Activated T-cell treated with anti-CD3 and anti-CD28 coated beads, Interleukin-2, amount 50 U/mL, for 72 hours (primary cell): Measurements from ENCODE around the gene PXDN. TPM values are rescaled to one million over a fixed set of nuclear protein-coding genes. Genes with fewer than 3 reads are reported as not detected.

Source experiments
- ATAC-seq, 2 donors: fragments of 150-1000 bp; cut with Tn5 transposase; replicated peaks in 1 of 2; 2 replicates each; pipeline ENCODE4 v1.10.0; 2021; ENCODE audit warnings: moderate library complexity in 2 of 2, mild to moderate bottlenecking in 1 of 2
- DNase-seq, 2 donors: peaks; one replicate each; pipeline ENCODE4 v3.0.0; 2021 to 2022; ENCODE audit warnings: mixed read lengths in 1 of 2
- H3K27ac Mint-ChIP-seq: one replicate; pipeline ENCODE4 v1.8.0; 2022; ENCODE audit warnings: mild to moderate bottlenecking, moderate library complexity, mixed read lengths
- H3K27me3 Mint-ChIP-seq: one replicate; pipeline ENCODE4 v1.8.0; 2022; ENCODE audit warnings: low read depth, mixed read lengths
- H3K36me3 Mint-ChIP-seq, 2 donors: one replicate each; pipeline ENCODE4 v1.8.0; 2022; ENCODE audit warnings: mixed read lengths in 2 of 2, mild to moderate bottlenecking in 1 of 2; ENCODE audit not compliant: insufficient read depth in 2 of 2
- H3K4me1 Mint-ChIP-seq: one replicate; pipeline ENCODE4 v1.8.0; 2022; ENCODE audit warnings: low read depth, mixed read lengths
- H3K4me3 Mint-ChIP-seq, 2 donors: one replicate each; pipeline ENCODE4 v1.8.0; 2022; ENCODE audit warnings: mild to moderate bottlenecking in 2 of 2, mixed read lengths in 2 of 2, moderate library complexity in 2 of 2
- H3K9me3 Mint-ChIP-seq, 2 donors: one replicate each; pipeline ENCODE4 v1.8.0; 2022; ENCODE audit warnings: mixed read lengths in 2 of 2
- total RNA-seq, 2 donors: library from RNA; stranded (reverse); gene quantifications; one replicate each; pipeline ENCODE4 v1.2.3, GENCODE V29; 2022

PXDN gene
- total RNA-seq, 2 donors from 2014 or later: 0.25 to 1.8 TPM

DNA sequence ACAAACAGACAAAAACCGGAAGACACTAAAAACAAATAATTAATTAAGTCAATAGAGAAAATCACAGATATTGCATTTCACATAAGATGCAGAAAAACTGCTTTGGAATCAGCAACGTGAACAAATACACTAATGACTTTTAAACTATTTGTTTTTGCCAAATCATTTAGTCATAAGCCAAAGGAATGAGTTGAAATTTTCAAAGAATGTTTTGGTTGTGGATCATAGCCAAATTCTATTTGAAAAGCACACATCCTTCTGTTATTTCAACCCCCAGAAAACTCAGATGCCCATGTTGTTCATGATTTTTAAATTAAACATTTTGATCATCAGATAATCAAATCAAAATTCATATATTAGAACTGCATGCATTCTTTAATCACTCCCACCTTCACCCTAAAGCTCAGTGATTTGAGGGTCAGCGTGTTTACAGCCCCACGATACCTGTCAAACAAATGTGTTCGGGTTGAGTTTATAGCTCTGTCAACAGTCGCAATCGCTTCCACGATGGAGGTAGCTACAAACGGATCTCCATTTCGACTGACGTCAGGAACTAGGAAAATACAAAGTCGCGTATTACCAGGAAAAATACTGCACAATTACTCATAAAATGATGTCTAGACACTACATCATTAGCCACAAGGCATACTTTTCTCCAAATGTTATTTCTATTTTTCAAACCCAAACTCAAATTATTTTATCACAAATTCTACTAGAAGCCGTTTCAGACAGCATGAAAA lies 90.2 kb downstream of the PXDN start:
- Mint-ChIP-seq H3K27ac (no peak overlapping the region), H3K36me3 (no peaks in the 10 kb centered on the region), H3K9me3 (no peaks in the 10 kb centered on the region), H3K27me3 (no peaks in the 10 kb centered on the region), H3K4me3 (no peak overlapping the region), H3K4me1 (no peaks in the 10 kb centered on the region)
- DNase-seq (no peak), ATAC-seq (no peak)

DNA sequence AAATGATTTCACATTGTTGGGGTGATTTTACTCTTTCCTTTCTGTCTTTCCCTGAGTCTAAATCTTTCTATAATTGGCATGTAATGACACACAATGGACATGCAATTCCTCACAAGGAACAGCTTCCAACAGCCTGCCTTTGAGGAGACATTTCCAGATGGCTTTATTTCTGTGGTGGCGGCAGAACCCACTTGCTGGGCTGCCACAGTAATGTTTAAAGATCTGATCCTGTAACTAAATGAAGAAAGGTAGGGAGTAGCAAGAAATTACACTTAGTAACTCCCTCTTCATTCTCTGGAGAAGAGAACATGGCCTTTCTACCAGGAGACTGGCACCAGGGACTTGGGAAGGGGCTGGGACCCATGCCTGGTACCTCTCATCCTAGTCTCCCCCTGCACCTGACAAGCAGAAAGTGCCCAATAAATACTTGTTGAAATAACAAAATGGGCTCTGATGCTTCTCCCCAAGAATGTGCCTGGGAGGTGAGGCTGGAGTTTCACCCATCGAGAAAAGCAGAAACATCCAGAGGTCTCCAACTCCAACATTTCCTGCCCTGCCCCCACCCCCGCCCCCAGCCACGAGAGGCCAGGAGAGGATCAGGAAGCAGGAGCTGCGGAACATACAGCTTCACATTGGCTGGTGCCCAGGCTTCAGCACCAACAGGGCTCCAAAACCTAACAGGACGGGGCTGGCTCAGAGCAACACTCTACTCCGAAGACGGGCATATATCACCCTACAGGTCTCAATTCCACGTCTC lies 92.1 kb downstream of the PXDN start:
- Mint-ChIP-seq H3K36me3 (no peaks in the 10 kb centered on the region), H3K4me3 (no peak overlapping the region), H3K27ac (no peak overlapping the region), H3K4me1 (no peaks in the 10 kb centered on the region), H3K27me3 (no peaks in the 10 kb centered on the region), H3K9me3 (no peaks in the 10 kb centered on the region)
- DNase-seq: no peak
- ATAC-seq: no peak

DNA sequence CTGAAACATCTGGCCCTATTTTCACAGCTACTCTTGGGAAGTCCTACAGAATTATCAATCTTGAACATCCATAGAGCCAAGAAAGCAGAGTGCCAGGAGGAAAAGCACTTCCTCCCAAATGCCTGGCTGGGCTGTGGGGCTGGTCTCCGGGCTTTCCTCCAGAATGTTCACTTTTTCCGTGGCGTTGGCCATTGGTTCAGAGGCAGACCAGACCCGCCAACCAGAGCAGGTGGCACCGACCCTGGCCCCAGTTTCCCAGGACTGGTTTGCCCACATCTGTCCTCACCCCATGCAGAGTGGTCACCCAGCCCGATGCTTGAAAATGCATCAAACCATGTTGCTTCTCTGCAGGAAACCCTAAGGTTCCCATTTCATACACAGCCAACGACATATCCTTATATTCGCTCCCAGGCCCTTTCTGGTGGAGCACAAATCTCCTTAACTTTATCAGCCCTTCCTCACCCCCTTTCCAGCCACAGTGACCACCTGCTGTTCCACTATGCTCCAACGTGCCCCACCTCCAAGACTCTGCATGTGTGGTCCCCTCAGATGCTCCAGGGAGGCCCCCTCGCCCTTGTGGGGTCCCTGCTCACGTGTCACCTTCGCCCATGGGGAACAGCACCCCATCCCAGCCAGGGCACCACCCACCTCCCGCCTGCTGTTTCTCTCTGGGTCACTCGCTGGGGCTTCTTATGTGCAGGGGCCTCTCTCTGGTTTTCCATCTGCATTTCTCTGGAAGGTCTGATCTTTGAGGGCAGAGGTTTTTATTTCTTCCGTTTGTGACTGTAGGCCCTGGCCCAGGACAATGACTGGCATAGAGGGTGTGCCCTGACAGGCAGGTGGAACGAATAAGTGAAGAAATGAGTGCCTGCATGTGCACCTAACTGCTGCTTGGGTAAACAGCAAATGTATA lies 92.9 kb downstream of the PXDN start:
- H3K36me3 Mint-ChIP-seq: no peaks in the 10 kb centered on the region

DNA sequence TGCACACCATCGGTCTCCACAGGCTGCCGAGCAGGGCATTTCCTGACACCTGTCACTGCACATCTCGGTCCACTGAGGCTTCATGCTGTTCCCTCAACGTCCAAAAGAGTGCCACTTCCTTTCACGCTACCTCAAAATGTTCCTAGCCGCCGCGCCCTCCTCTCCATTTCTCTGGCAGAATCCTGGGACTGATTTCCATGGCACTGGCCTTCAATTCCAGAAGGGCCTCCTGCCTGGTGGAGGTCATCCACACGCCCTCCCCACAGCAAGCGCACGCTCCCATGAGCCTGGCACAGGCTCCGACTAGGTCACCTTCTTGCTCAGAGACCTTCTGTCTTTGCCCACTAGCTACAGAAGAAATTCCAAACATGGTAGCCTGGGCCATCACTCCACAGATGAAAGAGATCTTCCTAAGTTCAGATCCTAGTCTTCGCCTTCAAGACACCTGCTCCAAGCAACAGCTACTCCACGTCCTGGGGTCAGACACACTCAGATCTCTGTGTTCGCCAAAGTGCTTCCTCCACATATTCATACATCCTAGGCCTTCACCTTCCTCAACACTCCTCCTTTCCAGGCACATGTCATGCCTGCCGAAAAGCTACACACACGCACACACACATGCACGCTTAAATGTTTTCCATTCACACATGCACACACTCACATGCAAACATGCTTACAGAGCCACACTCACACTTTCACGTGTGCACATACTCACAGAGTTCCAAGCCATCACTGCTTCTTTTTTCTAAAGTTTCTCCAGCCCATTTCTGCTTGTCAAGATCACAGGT lies 94.0 kb downstream of the PXDN start:
- no peaks in the 10 kb centered on the region for H3K4me1 Mint-ChIP-seq
- no peaks in the 10 kb centered on the region for H3K36me3 Mint-ChIP-seq
- DNase-seq: no peak
- H3K9me3 Mint-ChIP-seq: no peaks in the 10 kb centered on the region
- no peak for ATAC-seq
- no peaks in the 10 kb centered on the region for H3K27me3 Mint-ChIP-seq
- H3K27ac Mint-ChIP-seq: no peak overlapping the region
- no peak overlapping the region for H3K4me3 Mint-ChIP-seq

More for the DNA sequence above, 92.9 kb downstream of the PXDN start:
- DNase-seq (no peak), ATAC-seq (no peak)
- Mint-ChIP-seq H3K4me1 (no peaks in the 10 kb centered on the region), H3K4me3 (no peak overlapping the region), H3K9me3 (no peaks in the 10 kb centered on the region), H3K27me3 (no peaks in the 10 kb centered on the region), H3K27ac (no peak overlapping the region)

DNA sequence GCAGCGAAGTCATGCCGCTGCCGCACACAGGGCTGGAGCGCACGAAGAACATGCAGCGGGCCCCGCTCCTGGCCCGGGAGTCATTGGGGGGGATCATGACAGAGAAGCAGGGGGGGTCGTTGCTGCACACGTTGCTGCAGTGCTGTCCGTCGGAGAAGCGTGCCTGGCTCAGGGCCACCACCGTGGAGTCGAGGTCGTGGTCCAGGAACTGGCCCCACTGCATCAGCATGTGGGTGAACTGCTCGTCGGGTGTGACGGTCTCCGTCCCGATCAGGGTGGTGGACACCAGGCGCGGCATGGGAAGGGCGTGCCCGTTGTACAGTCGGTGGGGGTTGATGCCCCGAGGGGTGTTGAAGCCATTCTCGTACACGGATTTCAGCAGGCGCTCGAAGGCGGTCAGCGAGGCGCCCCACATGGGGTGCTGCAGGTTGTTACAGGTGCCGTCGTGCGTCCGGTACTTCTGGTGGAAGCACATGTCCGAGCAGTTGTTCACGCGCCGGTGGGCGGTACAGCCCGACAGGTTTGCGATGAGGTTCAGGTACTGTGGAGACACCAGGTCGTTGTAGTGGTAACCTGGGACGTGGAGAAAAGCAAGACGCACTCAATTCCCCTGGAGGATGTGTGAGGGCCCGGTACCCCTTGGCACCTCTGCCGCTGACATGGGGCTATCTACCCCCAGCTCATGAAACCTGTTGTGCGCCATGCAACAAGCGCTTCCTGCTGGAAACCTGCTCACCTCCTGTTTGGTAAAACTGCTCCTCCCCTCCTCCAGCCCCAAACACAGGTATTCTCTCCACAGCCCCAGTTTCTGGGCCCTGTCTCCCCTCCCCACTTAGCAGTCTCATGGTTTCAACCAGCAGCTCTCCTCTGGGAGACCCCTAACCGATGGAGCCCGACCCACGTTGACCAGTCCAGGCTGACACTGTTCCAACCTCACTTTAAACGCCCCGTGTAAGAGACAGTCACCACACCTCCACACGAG lies 94.9 kb downstream of the PXDN start:
- DNase-seq: no peak
- Mint-ChIP-seq H3K9me3 (no peaks in the 10 kb centered on the region), H3K4me3 (no peak overlapping the region), H3K36me3 (no peaks in the 10 kb centered on the region), H3K4me1 (no peaks in the 10 kb centered on the region), H3K27me3 (no peaks in the 10 kb centered on the region), H3K27ac (no peak overlapping the region)
- no peak for ATAC-seq

DNA sequence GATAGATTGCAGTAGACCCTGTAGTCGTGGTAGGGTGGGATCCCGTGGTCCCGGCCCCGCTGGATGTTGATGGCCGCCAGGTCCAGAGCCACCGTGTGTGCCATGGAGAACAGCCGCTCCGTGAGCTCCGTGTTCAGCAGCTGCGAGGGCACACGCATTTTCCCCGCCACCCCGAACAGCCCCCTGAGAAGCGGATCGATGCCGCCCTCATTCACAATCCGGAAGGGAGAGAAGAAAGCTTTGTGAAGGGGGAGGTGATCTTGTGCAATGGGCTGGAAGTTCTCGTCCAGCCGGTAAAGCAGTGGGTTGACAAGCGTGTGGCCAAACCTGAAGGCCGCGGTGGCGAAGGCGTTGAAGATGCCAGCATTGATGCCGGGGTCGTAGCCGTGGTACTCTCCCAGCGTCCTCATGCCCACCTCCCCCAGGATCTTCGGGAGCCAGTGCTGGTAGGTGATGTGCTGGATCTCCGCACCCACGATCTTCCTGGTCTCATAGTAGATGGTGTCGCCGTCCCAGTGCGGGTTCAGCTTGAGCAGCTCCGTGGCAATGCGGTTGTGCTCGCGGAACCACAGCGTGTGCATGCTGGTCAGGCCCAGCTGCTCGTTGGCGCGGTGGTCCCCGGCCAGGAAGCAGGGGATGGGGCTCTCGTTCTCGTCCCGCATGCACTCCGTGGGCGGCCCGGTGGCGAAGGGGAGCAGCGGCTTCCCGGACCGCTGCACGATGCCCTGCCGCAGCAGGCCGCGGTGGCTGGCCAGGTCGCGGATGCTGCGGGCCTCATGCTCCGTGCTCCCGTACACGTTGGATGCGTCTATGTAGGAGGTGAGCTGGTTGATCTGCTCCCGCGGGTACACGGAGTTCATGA lies 95.8 kb downstream of the PXDN start:
- no peak overlapping the region for H3K4me3 Mint-ChIP-seq
- DNase-seq (no peak), ATAC-seq (no peak)
- no peaks in the 10 kb centered on the region for H3K9me3 Mint-ChIP-seq
- no peaks in the 10 kb centered on the region for H3K4me1 Mint-ChIP-seq
- H3K27ac Mint-ChIP-seq: no peak overlapping the region
- H3K36me3 Mint-ChIP-seq: no peaks in the 10 kb centered on the region
- H3K27me3 Mint-ChIP-seq: no peaks in the 10 kb centered on the region

DNA sequence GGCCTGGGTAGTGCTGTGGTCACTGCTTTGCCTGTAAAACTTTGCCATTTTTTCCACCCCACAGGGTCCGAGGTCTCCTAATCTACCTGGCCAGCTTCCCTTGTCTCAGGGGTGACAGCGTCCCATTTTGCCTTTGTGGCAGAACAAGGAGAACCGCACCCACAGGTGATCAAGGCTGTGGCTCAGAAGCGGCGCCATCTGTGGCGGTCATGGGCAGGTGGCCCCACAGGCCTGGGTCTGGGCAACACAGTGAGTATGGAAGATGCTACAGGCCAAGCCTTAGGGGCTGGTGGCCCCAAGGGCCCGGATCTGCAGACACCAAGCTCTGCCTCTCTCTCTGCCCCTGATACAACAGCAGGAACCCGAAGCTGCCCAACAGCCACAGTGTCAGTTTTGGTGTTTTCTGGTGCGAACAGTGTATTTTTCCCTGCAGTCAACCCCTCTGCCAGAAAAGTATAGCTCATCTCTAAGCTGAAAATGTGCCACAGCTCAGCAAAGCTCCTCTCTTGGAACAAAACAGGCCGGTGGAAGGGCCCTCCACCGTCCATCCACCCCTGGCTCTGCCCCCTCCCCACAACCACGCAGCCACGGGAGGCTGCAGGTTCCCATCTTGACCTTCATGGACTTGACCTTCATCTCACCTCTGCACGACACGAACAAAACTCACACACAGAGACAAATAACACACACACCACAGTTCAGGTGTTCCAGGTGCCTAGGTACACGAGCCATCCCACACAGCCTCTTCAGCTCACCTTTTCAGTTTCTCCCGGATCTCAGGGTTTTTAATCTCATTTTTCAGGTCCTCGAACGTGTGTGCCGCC lies 96.7 kb downstream of the PXDN start:
- Mint-ChIP-seq H3K4me1 (no peaks in the 10 kb centered on the region), H3K27me3 (no peaks in the 10 kb centered on the region), H3K4me3 (no peak overlapping the region), H3K9me3 (no peaks in the 10 kb centered on the region), H3K27ac (no peak overlapping the region), H3K36me3 (no peaks in the 10 kb centered on the region)
- no peak for ATAC-seq
- DNase-seq: no peak

DNA sequence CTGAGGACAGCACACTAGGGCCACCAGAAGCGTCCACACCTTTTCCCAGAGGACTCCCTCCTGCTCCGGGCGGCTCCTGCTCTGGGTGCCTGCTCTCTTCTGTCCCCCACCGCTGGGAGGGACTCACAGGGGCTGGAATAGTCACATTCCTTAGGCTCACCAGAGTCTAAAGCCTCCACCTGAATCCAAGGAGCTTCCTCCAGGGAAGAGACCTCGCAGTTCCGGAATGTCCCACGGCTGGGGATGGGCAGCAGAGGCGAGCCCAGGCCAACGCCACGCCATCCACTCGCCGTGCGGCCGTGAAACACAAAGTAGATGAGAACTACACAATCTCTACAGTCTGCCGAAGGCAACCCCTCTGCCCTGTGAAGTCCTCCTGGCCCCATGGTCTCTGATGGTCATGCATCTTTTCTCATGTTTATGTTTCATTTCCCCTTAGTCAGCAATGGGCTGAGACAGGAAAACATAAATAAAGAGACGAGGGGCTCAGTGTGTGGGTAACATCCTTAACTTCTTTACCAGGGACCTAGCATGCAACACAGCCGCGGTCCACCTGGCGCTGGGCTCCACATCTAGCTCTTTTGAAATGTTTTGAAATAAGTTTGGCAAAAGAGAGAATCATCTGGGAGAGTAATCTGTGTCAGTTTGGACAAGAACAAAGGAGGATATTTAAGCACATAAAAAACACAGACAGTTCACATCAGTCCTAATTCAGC lies 98.4 kb downstream of the PXDN start:
- Mint-ChIP-seq H3K9me3 (no peaks in the 10 kb centered on the region), H3K27me3 (no peaks in the 10 kb centered on the region), H3K36me3 (no peaks in the 10 kb centered on the region), H3K27ac (no peak overlapping the region), H3K4me3 (no peak overlapping the region), H3K4me1 (no peaks in the 10 kb centered on the region)
- no peak for DNase-seq
- ATAC-seq: no peak

DNA sequence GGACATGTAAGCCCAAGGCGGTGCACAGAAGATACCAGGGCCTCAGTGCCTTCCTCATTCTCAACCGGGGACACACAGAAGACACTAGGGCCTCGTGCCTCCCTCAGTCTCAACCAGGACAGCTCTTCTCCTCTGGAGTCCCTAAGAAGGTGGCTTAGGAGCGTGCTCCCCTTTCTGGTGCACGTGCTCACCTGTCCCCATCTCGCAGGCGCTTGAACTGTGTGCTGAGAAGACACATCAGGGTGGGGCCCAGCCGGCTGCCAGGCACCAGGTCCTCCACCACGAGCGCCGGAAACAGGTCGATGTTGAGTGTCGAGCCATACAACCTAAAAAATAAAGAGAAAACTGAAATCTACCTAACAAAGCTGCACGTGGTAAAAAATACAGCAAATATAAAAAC lies 99.9 kb downstream of the PXDN start:
- DNase-seq: no peak
- no peak overlapping the region for H3K4me3 Mint-ChIP-seq
- no peaks in the 10 kb centered on the region for H3K27me3 Mint-ChIP-seq
- H3K9me3 Mint-ChIP-seq: no peaks in the 10 kb centered on the region
- H3K36me3 Mint-ChIP-seq: no peaks in the 10 kb centered on the region
- ATAC-seq: no peak
- no peaks in the 10 kb centered on the region for H3K4me1 Mint-ChIP-seq
- H3K27ac Mint-ChIP-seq: no peak overlapping the region

DNA sequence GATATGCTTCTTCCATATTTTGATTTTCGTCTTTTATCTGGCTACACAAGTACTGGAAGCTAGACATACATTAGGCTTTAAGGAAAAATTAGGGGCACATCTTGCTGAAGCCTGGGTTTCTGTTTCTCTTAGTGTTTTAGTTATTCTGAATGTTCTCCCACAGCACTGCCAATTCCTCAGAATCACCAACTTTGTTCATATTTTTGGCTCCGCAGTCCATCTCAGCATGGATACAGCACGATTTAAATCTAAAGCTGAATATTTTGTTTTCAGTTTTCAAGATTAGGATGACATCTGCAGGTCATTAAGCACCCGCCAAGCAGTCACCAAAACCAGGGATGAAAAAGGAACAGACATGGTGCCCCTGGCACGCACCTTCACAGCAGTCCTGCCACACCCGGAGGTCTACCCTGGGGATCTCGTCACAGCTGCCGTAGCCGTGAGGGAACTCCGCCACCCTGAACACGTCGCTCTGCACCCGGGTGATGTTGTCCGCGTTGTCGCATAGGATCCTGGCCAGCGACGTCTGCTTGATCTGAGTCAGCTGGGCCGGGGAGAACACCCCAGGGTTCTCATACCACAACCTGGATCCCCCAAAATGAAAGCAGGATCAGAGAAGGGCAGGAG lies 101.2 kb downstream of the PXDN start:
- no peaks in the 10 kb centered on the region for H3K27me3 Mint-ChIP-seq
- DNase-seq (no peak), ATAC-seq (no peak)
- no peak overlapping the region for H3K4me3 Mint-ChIP-seq
- H3K9me3 Mint-ChIP-seq: no peaks in the 10 kb centered on the region
- no peak overlapping the region for H3K27ac Mint-ChIP-seq
- H3K4me1 Mint-ChIP-seq: no peaks in the 10 kb centered on the region
- no peaks in the 10 kb centered on the region for H3K36me3 Mint-ChIP-seq
